Lower leg skin (tissue), 3 donors: ENCODE data around the gene AZGP1.

Experiments
- POLR2A ChIP-seq, 2 donors: fragments of 450-650 bp; IDR thresholded peaks; one replicate each; pipeline ENCODE4 v1.6.1; 2016 to 2017; ENCODE audit warnings: antibody characterized with exemption in 2 of 2, mild to moderate bottlenecking in 1 of 2, moderate library complexity in 1 of 2
- TF ChIP-seq, protein P1 (sequence below), 3 donors: fragments of 450-650 bp; IDR thresholded peaks; one replicate each; pipeline ENCODE4 v1.5.1; 2016; ENCODE audit warnings: antibody characterized with exemption in 3 of 3, mild to moderate bottlenecking in 3 of 3, moderate library complexity in 2 of 3

DNA sequence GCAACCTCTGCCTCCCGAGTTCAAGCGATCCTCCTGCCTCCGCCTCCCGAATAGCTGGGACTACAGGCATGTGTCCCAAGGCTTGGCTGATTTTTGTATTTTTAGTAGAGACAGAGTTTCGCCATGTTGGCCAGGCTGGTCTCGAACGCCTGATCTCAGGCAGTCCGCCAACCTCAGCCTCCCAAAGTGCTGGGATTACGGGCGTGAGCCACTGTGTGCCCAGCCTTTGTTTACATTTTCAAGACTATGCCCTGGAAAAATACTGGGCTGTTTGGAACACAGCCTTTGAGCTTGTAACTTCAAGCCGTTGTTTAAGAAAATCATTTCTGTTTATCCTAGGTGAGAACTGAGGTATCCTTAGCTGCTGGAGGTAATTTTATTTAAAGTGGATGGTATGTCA, 41.5 kb upstream of the AZGP1 start:
- TF ChIP-seq, protein P1, sequence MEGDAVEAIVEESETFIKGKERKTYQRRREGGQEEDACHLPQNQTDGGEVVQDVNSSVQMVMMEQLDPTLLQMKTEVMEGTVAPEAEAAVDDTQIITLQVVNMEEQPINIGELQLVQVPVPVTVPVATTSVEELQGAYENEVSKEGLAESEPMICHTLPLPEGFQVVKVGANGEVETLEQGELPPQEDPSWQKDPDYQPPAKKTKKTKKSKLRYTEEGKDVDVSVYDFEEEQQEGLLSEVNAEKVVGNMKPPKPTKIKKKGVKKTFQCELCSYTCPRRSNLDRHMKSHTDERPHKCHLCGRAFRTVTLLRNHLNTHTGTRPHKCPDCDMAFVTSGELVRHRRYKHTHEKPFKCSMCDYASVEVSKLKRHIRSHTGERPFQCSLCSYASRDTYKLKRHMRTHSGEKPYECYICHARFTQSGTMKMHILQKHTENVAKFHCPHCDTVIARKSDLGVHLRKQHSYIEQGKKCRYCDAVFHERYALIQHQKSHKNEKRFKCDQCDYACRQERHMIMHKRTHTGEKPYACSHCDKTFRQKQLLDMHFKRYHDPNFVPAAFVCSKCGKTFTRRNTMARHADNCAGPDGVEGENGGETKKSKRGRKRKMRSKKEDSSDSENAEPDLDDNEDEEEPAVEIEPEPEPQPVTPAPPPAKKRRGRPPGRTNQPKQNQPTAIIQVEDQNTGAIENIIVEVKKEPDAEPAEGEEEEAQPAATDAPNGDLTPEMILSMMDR (IDR thresholded peaks at IDR 0.05), result no peak
- TF ChIP-seq POLR2A (IDR thresholded peaks at IDR 0.05), result no peak
